ENCODE measurements around the gene PSME3. TPM values are rescaled to one million over a fixed set of nuclear protein-coding genes. Genes with fewer than 3 reads are reported as not detected.
A peak's percentile ranks its signal among the peaks of the same experiment; 100 is the strongest.

PSME3 gene
- 10 to 100 TPM; 33.6 to 72.1 (median 42.8) TPM for total RNA-seq
- long read RNA-seq, partial matches to known transcripts: 1 of 6 reads
- long read RNA-seq, other reads (novel, unspliced or antisense): 3 of 6 reads

- peak within 1 kb of the TSS; percentile 86 to 92 (median 89) for H3K4me3 ChIP-seq
- ATAC-seq (peak; percentile 94 to 97 (median 96)), DNase-seq (peak; percentile 94 to 96 (median 95))
- no peak for TF ChIP-seq CTCF (IDR thresholded peaks at IDR 0.05)
- peak; percentile 92 for TF ChIP-seq POLR2A (IDR thresholded peaks at IDR 0.05)
- H3K9me3 ChIP-seq: no peaks in the 10 kb centered on the region
- H3K27me3 ChIP-seq: no peaks in the 10 kb centered on the region
- peaks cover 0 to 19% (median 8%) of the 10 kb centered on the region in 4 donors for H3K36me3 ChIP-seq
- intact Hi-C loops (cut with DNase I): no loop called here
- WGBS (ENCODE audit: insufficient coverage, low coverage, low lambda C conversion rate, missing lambda C conversion rate): 0% methylated on average over 31 of the region's 71 CpGs
- peak within 1 kb of the TSS; percentile 68 to 81 (median 79) for H3K27ac ChIP-seq
- H3K4me1 ChIP-seq: peaks cover 0 to 23% (median 2%) of the 10 kb centered on the region in 4 donors
Observed at GRCh38 chr17:42832934-42833766, at the start of gene PSME3. Gene PSME3 (plus strand): TSS chr17:42833397. CDS start chr17:42833632, 235 bp downstream.

- intact Hi-C loops (cut with DNase I): no loop called here
- ATAC-seq: no peak
- 25% methylated on average over 1 of the region's 22 CpGs for WGBS (ENCODE audit: insufficient coverage, low coverage, low lambda C conversion rate, missing lambda C conversion rate)
- no peak for DNase-seq
- Histone ChIP-seq H3K4me3 (no peak overlapping the region), H3K4me1 (peaks cover 0 to 12% (median 0%) of the 10 kb centered on the region in 4 donors), H3K27me3 (no peaks in the 10 kb centered on the region), H3K9me3 (no peaks in the 10 kb centered on the region), H3K27ac (no peak overlapping the region), H3K36me3 (peaks cover 0 to 6% (median 3%) of the 10 kb centered on the region in 4 donors)
- TF ChIP-seq CTCF (IDR thresholded peaks at IDR 0.05) (no peak), POLR2A (IDR thresholded peaks at IDR 0.05) (no peak)
Observed at GRCh38 chr17:42783791-42784138, 49.4 kb upstream of the PSME3 start.

- DNase-seq (no peak), ATAC-seq (no peak)
- H3K27ac ChIP-seq: no peak overlapping the region
- WGBS (ENCODE audit: insufficient coverage, low coverage, low lambda C conversion rate, missing lambda C conversion rate): 61% methylated on average over 5 of the region's 25 CpGs
- H3K4me3 ChIP-seq: no peak overlapping the region
- no peaks in the 10 kb centered on the region for H3K27me3 ChIP-seq
- H3K36me3 ChIP-seq: no peaks in the 10 kb centered on the region
- TF ChIP-seq POLR2A (IDR thresholded peaks at IDR 0.05) (no peak), CTCF (IDR thresholded peaks at IDR 0.05) (no peak)
- peaks cover 0 to 12% (median 0%) of the 10 kb centered on the region in 4 donors for H3K4me1 ChIP-seq
- H3K9me3 ChIP-seq: no peaks in the 10 kb centered on the region
- intact Hi-C loops (cut with DNase I): no loop called here
Observed at GRCh38 chr17:42784409-42784808, 48.8 kb upstream of the PSME3 start.

GRCh38 chr17:42784811-42785592 lies 48.2 kb upstream of the PSME3 start:
- H3K36me3 ChIP-seq: no peaks in the 10 kb centered on the region
- 47% methylated on average over 15 of the region's 52 CpGs for WGBS (ENCODE audit: insufficient coverage, low coverage, low lambda C conversion rate, missing lambda C conversion rate)
- DNase-seq (no peak), ATAC-seq (no peak)
- no peak for TF ChIP-seq POLR2A (IDR thresholded peaks at IDR 0.05)
- TF ChIP-seq CTCF (IDR thresholded peaks at IDR 0.05): no peak
- no peaks in the 10 kb centered on the region for H3K9me3 ChIP-seq
- no peak overlapping the region for H3K27ac ChIP-seq
- peaks cover 0 to 11% (median 0%) of the 10 kb centered on the region in 4 donors for H3K4me1 ChIP-seq
- no peak overlapping the region for H3K4me3 ChIP-seq
- intact Hi-C loops (cut with DNase I): no loop called here
- H3K27me3 ChIP-seq: no peaks in the 10 kb centered on the region

Measured in right lobe of liver (tissue), 6 donors.